ENCODE measurements around the gene PRG3.

PRG3 gene, protein sequence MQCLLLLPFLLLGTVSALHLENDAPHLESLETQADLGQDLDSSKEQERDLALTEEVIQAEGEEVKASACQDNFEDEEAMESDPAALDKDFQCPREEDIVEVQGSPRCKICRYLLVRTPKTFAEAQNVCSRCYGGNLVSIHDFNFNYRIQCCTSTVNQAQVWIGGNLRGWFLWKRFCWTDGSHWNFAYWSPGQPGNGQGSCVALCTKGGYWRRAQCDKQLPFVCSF

DNA sequence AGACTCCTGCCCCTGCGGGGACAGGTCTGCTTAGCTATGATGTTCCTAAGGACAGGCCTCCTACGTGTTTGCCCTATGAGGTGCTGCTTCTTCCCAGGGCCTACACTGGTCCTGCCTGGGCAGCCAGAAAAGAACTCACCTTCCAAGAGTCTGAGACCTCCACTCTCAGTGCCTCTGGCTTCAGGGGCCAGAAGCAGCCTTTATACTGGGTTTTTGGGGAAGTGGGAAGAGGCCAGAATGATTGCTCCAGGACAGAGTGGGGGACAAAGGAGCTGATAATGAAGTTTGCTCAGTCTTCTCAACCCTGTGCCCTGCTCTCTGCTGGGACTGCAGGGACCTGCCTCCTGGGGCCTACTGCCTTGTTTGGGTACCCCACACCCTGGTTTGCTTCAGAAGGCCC lies at the start of gene PRG3:
PRG3 (minus strand) TSS at position 176 of the 400 bp plus-strand sequence. CDS start 442 bp downstream, outside the sequence.
- no peak for DNase-seq

DNA sequence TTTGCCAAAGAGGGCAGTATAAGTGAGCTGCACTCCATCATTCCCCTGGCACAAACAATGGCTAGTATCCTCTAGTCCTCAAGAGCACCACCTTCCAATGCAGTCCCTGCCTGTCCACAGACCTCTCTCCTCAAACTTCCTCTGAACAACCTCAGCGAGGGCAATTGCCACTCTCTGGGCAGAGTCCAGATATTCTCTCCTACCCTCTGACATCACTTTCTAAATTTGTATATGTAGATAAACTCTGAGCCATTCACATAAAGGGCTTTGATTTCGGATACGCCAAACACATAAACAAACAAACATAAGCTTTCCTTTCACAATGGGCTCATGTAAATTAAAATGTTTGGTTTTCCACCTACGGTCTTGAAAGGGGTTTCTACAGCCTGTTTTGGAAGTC lies 49.0 kb upstream of the PRG3 start:
- DNase-seq, result no peak

DNA sequence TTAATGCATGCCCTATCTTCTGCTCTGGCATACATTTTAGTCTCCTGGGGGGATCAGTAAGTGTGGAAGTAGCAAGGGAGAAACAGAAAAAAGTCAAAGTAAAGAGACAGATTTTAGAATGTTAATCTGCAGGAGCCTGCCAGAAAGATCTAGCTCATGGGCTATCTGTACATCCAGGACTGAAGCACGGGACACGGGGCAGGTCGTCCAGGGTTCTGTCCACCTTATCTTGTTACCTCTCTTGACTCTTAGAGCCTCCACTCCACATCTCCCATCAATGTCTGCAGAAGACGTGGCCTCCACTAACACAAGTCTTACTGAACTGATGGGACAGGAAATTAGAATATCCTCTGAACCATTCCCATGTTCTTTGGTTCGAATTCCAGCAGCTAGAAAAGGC lies 47.7 kb upstream of the PRG3 start:
- no peak for DNase-seq

DNA sequence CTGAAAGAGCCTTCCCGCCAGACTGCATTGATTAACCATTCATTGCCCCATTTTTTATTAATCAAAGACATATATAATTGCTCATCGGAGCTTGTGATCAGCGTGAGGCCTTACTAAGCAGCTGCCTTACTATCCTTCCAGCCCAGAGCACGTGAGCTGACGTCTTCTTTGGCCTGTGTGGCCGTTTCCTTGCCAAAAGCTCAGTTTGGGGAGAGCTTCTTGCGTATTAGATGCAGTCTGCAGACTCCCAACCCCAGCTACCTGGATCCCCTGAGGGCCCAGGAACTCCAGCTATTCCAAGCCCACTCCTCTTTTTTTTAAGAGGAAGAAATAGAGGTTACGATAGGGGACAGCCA lies 46.8 kb upstream of the PRG3 start:
- DNase-seq, result no peak

DNA sequence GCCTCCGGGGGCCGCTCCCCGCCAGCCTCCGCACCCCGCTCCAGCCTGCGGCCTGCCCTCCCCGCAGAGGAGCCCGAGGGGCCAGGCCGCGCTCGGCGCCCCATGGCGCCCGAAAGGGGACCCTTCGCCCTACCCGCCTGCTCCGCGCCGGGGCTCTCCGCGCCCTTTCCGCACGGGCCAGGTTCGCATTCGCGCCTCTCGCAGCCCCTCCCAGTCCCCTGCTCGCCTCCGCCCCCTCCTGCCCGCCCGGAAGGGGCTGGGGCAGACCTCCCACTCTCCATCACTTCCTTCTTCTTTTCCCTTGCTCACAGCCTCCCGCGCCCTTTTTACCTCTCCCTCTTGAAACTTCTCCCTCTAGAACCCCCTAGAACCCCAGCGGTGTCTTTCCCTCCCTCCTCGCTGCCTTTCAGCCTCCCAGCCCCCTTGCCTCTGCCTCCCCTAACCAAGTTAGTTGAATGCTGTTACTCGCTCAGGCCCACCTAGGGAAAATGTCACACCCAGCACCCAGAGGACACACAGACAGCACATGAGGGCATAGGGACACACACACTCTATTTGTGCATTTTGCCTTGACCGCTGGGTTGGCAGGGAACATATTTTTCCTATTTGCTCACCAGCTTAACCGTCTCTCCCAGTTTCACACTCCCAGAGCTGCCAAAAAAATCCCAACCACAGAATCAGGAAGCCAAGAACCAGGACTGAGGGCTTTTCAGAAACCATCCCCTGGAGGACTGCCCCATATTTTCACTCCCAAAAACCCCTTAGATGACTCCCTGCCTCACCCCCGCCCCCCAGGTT lies 46.2 kb upstream of the PRG3 start, which contains the start of gene SLC43A3:
SLC43A3 (minus strand) TSS at position 193 of the 798 bp plus-strand sequence. CDS start 949 bp downstream, outside the sequence.
- DNase-seq, result peak; percentile 64

DNA sequence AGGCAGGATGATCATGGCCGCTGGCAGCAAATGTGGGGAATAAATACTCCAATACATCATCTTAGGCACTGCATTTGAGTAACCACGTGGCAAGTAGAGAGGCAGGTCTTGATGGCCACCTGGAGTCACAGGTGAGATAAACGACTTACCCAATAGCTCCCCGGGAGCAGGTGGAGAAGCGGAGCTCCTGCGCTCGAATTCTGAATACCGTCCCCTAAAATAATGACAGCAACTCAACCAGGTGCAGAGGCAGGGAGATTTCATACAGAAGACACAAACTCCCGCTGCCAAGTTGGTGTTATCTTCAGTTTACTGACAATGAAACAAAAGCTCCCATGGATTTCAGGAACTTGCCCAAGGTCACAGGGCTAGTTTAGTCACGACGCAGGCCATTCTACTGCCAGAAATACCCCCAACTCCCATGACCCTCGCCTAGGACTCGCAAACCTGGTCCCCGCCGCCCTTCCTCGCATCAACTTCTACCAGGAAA lies 45.5 kb upstream of the PRG3 start:
- peak; percentile 28 for DNase-seq

DNA sequence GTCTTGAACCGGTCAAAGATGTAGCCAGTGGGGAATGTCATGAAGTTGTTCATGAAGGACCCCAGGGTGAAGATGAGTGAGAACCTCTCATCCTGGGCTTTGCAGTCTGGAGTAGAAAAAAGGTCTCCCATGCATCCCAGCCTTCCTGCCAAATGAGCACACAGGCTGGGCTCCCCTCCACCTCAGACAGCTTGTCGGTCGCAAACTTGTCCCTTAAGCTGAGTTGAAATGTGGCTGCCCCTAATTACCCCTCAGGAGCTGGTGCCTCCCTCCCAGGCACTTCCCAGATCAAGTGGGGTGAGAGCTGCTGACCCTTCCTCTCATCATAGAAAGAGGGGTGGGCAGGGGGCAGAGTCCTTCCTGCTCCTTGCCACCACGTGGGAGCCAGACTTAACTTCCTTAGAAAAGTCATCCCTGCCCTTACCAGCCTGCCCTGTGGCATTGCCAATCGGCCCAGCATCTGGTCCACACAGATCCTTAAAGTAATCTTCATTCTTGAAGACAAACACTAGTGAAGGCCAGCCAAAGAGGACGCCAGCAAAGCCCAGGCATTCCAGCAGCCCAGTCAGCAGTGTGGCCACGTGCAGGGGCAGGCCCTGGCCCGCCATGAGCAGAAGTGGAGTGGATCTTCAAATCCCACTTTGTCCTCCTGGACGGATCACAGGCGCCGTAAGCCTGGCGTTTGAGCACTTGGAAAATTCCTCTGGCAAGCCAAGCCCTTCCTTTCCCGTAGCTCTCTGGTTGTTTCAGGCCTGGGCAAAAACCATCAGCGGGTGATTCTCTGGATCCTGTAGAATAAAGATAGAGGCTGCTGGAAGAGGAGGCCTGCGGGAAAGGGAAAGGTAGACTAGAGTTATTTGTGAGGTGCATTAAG lies 44.9 kb upstream of the PRG3 start:
- DNase-seq, result no peak

DNA sequence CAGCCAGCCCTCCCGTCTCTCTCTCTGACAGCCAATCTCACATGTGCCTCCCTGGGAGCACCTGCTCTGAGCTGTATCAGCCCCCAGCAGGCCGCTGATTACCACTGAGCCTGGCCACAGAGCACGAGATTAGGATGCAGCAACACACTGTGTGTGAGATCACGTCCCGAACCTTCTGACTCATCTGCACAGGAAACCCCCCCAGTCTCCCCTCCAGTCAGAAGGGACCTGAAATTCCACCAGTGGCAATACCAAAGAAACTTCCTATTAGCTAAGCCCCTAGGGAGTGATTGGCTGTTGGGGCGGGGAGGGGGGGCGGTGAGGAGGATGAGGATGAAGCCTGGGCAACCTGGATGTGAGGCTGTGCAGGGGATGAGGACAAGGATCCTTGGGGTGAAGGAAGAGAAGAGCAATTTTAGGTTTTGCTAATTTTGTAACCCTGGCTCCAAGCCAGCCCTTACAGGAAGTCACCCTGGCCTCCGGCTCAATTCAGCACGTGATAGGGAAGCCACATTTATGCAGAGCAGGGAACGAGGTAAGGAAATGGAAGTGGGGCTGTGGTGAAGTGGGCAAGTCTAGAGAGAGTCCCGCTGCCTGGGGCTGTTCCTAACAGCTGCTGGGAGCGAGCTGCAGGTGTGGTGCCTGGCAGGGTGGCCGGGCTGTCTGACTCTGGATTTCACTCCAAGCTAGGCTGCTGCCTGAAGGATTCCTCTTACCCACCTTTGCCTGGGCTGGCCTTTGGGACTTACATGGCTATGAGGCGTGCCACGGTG lies 44.0 kb upstream of the PRG3 start:
- DNase-seq, result peak; percentile 73

DNA sequence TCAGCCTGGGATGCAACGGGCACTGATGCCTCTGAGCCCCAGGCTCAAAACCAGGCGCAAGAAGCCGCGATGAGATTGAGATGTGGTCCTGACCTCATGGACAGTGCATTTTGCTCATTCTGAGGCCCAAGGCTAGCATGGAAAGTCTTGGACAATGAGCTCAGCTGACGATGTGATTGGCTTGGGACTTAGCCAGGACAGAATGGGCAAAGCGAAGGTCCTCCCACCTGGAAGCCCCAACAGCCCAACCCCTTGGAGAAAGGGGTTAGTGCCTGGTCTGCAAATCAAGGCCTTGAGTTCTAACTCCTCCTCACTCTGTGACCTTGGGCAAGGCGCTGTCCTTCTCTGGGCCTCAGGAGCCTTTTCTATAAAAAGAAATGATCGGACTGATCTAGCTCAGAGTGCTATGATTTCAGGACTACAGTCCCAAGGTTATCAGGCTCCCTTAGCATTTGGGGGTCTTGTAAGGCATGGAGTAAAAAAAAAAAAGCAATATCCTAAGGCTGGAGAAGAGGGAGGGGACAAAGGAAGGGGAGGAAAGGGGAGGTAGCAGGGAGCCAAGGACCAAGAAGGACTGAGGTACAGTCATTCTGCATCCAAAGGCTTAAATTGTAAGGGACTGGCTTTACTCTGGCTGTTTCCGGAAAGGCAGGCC lies 43.3 kb upstream of the PRG3 start:
- DNase-seq, result no peak

DNA sequence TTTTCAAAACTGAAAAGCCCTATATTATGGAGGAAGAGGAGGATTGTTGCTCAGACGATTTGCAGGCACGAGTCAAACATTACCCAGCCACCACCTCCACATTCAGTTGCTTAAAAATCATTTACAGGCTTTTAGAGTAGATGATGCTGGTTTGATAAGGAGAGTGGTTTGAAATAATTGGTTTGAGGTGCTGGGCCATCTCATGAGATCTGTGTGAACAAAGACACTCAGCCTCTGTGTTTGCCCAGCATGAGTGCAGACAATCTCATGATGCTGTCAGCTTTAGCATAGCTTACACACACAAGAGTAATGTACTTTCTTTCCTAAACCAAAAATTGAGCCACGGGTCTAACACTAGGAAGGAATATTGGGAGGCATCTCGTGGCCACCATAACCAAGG lies 41.7 kb upstream of the PRG3 start:
- DNase-seq, result no peak

DNA sequence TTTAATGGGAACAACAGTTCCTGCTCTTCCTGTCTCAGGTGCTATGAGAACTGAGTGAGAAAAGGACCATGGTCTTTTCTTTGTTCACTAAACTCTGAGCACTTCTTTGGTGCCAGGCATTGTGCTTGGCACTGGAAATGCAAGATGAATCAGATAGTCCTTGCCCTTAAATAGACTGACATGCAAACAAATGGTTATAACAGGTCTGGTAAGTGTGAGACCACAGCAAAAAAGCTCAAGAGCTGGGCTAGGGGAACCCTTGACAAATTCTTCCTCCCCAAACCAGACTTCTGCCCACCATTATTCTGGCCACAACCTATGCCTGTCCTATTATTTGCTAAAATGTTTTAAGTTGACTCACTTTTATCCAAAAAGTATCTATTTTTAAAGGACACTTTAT lies 40.9 kb upstream of the PRG3 start:
- no peak for DNase-seq

DNA sequence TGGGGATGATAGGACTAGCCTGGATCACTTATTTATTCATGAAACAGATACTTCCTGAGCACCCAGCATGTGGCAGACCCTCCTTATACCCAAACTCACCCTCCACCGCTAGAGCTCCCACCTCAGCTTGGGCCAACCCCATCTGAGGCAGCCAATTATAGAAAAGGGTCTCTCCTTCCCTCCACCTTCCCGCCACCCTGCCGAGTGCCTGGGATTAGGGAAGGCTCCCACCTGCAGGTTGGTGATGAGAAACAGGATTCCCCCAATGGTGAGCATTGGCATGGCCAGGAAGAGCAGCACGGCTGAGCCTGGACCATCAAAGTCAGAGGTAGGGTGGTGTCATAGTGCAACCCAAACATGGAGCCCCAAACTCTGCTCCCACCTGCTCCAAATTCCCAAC lies 40.1 kb upstream of the PRG3 start:
- DNase-seq, result no peak

DNA sequence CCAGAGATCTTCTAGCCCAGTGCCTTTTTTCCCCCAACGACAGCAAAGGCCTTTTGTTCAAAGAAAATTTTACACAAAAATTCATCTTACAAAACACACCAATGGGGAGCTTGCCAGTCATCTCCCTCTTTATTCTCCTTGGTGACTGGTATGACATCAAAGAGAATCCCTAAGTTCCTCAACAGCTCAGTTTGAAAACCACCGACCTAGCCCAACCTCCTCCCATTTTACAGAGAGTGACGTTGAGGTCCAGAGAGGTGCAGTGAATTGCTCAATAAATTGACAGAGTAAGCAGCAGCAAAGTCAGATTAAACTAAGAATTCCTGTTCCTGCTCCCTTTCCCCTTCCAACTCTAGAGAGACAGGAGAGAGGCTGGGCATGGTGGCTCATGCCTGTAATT lies 38.2 kb upstream of the PRG3 start:
- no peak for DNase-seq

DNA sequence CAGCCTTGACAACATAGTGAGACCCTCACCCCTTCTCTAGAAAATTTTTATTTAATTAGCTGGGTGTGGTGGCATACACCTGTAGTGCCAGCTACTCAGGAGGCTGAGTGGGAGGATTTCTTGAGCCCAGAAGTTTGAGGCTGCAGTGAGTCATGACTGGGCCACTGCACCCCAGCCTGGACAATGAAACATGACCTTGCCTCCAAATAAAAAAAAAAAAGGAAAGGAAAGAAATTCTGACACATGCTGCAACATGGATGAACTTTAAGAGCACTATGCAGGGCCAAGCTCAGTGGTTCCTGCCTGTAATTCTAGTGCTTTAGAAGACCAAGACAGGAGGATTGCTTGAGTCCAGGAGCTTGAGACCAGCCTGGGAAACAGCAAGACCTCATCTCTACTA lies 37.2 kb upstream of the PRG3 start:
- DNase-seq, result no peak

DNA sequence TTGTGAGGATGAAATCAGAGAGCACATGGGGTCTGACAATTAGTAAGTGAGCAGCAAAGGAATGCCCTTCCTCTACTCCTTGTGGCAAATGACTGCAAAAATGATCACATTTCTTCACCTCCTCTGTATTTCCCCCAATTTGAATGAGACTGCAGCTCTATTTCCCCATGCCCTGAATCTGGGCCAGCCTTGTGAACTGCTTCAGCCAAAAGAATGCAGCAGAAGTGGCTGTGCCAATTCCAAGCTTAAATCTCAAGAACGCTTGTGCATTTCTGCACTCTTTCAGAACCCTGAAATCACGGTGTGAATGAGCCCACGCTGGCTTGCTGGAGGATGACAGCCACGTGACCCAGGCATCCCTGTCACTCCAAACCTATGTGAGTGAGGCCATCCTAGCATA lies 36.1 kb upstream of the PRG3 start:
- DNase-seq, result no peak

DNA sequence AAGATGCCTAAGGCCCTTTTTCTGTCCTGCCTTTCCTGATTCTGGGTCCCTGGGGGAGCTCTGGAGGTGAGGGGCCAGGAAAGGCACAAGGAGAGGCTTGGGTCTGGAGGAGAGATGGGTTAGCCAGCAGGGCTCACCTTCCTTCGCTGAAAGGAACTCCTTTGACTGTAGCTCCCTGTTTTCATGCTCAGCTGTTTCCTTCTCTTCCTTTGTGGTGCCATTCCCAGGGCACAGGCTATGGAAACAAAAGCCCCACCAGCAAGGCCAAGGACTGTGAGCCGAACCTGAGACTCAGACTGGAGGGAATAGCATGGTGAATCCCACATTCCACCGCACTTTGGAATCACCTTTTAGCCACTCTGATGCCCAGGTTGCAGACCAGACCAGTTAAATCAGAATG lies 35.5 kb upstream of the PRG3 start:
- DNase-seq, result no peak

DNA sequence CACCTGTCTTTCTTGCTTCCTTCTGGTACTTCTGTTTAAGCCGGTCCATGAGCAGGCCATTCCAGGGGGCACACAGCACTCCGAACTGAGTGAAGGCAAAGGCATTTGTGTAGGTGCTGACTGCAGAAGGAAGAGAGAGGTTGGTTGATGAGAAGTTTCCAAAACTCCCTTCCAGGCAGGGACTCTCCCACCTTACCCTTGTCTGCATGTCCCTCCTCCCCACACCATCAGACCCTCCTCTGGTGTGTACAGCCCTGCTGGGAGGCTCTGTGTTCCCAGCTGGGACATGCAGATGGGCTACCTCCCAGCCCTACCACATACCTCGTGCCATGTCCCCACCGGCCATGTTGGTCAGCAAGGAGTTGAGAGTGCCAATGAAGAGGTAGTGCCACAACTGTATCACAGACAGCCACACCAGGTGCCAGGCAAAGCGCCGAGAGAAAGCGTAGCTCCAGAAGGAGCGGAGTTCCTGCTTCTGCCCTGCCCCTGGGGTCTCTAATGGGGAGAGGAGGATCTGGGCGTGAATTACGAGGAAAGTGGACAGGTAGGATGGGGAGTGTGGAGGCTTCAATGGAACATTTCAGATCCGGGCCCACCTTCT lies 33.8 kb upstream of the PRG3 start:
- DNase-seq, result no peak

DNA sequence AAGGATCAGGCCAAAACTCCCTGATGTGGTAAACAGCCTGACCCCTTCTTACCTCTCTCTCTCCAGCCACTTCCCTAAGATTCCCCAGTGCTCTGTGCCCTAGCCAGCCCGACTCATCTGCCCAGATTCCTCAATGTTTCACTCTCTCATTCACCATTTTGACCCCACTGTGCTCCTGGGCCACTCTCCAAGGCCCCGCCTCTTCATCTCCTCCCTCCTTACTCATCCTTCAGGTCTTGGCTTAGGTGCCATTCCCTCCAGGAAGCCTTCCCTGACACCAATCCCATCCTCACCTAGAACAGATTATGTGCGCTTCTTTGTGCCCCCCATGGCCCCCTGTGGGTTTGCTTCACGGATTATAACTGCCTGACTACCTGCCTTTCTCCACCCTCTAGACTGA lies 32.7 kb upstream of the PRG3 start:
- no peak for DNase-seq

DNA sequence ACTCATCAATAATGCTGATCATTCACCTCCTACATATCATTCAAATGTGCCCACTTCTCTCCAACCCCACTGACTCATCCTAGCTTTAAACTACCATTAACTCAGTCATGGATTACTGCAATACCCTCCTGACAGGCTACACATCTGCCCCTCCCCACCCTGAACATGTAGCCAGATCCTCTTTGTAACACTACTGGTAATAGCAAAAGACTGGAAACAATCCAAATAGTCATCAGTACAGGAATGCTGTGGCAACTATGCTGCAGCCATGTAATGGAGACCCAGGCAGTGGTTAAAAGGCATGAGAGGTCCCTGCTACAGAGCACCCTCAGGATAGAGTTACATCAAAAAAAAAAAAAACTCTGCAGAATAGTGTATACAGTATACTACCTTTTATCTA lies 29.3 kb upstream of the PRG3 start:
- DNase-seq, result no peak

DNA sequence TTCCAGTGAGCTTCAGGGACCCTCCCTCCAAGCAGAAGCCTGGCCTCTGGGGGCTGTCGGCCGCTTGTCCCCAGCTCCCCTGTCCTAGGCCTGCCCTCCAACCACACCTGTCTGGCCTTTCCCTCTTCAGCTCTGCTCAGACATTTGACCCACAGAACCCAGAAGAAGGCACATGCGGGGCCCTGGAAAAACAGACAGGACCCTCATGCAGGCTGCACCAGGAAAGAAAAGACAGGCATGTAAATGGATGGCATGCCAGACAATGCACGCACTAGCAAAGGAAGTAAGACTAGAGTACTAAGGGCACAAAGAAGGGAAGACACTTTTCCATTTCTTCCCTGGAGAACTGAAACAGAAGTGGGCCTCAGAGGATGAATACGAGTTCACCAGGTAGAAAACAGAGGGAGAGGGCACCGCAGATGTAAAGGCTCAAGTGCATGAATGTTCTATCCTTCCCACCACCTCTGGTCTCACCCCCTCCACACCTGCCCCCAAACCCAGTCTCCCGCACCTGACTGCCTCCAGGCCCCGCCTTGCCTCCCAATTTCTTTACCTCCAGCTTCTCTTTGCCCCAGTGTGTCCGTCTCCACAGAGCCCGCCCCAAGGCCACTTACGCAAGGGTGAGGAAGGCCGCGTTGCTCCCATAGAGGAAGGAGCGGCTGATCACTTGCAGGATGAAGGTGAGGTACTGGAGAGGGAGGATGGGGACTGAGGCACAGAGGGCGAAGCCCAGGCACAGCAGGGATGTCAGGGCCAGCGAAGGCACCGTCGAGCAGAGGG lies 28.6 kb upstream of the PRG3 start:
- DNase-seq, result no peak

DNA sequence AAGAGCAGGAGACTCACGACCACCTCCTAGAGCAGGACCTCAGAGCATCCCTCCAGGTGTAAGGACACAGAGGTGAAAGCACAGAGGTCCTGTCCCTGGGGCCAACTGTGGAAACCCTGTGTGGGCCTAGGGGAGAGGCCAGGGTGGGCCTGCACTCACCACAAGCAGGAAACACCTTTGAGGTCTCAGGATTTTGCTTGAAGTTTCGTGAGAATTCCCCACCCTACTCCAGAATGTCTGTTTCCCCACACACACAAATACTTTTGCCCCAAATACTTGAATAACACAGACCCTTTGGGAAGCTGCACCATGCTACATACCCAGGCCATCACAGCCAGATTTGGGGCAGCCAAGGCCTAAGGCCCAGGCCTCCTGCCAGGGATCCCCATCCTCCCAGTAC lies 27.8 kb upstream of the PRG3 start:
- no peak for DNase-seq

All from activated T-cell treated with anti-CD3 and anti-CD28 coated beads, Interleukin-2, amount 50 U/mL, for 1 hour (primary cell).